ENCODE measurements around the gene RNF224.

RNF224 gene

DNA sequence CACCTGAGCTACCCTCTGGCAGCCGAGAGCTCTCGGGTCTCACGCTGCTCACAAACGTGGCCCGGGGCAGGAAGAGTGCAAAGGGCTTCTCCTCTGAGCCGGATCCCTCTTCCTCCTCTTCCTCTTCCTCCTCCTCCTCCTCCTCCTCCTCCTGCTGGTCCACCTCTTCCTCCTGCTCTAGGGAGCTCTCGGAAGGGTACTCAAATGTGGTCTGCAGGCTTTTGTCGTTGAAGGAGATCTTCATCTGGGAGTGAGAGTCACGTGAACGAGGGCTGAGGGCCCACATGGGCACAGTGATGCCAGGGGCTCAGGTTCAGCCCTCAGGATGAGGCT lies 34.9 kb upstream of the RNF224 start:
- no peak for DNase-seq (ENCODE audit: low read depth in 2 of 2)

DNA sequence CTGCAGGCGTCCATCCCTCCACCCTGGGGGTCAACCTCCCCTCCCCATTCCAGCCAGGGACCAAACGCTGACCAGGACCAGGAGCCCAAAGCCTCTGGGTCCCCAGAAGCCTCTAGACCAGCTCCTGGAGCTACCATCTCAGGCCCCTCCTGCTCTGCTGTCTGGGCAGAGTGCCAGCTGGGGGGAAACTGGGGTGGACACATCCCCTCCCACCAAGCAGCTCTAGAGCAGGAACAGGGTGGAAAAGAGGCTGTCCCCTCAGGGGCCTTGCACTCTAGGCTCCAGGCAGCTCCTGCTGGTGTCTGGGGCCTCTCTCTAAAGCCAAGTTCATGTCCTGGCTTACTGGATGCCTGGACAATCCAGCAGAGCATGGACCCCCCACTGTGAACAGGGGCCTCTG lies 34.4 kb upstream of the RNF224 start:
- no peak for DNase-seq (ENCODE audit: low read depth in 2 of 2)

DNA sequence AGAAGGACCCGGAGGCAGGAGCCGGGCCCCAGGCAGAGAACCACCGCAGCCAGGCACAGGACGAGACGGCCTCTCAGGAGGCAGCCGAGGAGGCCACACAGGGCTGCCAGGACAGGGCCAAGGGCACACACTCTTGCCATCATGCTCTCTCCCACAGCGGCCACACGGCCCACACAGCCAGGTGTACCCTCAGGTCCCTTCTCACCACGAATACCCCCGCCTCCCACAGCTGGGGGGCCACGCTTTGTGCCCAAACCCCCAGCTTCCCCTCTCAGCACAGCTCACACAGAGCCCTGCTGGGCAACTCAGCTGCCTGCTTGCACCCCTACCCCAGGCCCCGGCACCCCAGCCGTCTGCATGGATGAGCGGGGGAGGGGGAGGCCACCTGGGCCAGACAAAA lies 33.5 kb upstream of the RNF224 start:
- DNase-seq (ENCODE audit: low read depth in 2 of 2) = no peak

DNA sequence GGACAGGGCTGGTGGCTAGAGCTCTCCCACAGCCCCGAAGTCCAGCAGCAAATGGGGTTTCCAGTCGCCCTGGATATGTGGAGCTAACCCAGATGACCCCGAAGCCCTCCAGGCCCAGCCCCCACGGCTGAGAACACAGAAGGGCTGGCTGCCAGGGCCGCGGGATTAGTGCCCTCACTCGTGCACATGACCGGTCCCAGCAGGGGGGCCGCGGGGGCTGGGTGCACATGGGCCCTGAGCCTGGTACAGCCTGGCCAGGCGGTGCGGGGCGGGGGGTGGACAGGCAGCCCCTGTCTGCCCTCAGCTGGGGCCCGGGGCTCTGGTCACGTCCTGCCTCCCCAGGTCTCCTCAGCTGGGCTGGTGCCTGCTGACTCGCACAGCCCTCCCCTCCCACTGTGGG lies 32.9 kb upstream of the RNF224 start:
- DNase-seq (ENCODE audit: low read depth in 2 of 2) = no peak

DNA sequence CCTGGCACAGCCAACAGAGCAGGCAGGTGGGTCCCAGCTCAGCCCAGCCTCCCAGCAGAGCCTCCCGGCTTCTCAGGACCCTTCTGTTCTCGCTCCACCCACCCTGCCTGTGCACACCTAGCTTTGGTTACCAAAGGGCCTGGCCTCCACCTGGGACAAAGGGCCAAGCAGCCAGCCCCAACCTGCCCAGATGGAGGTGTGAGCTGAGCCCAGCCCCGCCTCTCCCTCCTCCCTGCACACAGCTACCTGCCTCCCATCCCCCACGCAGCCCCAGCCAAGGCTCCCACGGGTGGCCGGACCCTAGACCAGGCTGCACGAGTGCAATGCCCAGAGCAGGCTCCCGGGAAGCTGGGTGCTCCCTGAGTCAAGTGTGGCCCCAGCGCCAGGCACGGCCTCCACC lies 32.4 kb upstream of the RNF224 start:
- no peak for DNase-seq (ENCODE audit: low read depth in 2 of 2)

DNA sequence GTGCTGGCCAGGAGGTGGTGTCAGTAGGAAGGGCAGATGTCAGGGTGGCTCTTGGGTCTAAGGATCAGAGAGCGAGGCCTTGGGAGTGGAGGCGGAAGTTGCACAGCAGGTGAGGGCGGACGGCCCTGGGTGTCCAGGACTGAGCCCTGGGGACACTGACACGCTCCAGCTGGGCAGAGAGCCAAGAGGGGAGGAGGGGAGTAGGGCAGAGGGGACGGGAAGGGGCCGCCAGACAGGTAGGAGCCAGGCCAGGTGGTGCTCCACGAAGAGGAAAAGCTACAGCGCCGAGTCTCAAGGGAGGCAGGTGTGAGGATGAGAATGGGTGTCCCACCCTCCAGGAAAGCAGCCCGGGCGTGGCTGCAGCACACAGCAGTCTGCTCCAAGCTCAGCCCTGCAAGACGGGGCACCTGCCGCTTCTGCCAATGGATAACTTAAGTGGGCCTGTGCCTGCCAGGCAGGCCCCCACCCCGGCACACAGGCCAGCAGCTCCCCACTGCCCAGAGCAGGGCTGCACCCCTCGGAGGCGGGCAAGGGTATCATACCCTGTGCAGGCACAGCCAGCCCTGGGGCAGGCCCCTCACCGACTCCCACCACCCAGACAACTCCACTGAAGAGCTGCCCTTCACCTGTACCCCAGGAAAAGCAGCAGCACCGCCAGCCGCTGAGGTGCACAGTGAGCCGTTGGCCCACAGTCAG lies 31.6 kb upstream of the RNF224 start:
- no peak for DNase-seq (ENCODE audit: low read depth in 2 of 2)

DNA sequence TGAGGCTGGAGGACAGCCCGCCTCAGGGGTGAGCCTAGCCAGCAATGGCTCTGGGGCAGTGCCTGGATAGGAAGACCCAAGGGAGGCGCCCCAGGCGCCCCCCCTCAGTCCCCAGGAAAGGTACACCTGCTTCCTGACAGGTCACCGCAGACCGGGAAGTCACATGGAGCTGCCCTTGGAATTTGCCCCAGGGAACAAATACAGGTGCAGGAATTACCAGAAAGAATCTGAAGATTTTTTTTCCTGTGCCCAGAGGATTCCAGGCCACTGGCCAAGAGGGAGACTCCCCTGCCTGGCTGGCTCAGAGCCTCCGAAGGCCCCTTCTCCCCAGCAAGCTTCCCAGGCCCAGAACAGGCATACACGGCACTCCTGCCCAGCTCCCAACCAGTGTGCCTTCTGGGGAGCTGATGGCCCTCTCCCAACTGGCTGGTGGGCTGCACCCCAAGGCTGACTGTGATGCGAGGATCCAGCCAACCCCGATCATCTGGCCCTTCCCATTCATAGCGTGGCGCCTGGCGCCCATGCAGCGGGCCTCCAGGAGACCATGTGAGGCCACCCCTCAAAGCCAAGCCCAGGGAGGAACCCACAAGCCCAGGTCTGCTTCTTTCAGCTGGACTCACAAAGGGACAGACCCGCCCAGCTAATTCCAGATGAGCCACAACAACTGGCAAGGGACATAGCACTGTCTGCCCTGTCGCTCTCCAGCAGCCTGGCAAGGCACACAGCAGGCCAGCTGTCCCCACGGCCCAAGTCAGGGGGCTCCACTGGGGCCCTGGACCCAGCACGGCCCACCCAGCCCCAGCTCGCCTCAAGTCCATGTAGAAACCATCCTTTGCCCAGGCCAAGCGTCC lies 29.0 kb upstream of the RNF224 start:
- DNase-seq (ENCODE audit: low read depth in 2 of 2) = no peak

DNA sequence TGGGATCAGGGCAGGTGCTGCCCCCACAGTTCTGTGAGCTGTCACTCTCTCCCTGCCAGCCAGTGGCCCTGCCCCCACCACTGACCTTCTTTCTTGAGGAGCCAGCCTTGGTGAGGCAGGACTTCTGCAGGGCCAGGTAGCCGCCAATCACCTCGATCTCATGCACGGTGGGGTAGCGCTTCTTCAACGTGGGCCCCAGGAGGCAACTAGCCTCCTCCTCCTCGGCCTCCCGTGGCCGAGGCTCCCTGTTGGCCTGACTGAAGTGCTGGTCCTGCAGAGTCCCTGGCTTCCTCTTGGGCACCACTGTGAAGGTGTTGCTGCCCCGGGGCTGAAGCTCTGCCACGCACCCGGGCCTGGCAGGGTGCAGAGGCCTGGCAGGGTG lies 28.4 kb upstream of the RNF224 start:
- no peak for DNase-seq (ENCODE audit: low read depth in 2 of 2)

DNA sequence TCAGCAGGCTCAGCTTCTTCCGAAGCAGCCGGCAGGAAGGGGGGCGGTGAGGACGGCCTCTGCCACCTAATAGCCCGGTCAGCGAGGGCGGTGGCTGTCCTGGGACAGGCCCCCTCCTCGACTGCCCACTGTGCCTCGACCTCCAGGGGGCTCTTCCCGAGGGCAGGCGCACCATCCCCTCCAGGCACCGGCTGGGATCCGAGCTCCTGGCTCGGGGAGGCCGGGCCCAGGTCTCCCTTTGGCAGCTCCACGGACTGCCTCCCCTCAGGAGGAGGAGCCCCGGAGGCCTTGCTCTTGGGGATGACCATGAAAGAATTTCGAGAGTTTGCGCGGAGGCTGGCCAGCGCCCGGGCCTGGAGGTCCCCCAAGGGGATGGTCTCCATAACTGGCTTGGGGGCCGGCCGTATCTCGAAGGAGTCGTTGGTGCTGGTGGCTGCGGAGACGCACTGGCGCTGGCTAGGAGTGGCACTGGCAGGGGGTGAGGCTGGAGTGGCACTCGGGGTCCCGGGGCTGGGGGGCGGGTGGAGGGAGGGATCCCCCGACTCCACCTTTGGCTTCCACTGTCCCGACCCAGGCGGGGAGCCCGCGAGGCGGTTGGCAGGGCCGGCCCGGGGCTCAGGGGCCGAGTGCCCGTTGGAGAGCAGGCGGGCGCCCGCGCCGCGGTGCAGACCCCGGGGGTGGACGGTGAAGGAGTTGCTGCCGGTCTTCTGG lies 27.7 kb upstream of the RNF224 start:
- no peak for DNase-seq (ENCODE audit: low read depth in 2 of 2)

DNA sequence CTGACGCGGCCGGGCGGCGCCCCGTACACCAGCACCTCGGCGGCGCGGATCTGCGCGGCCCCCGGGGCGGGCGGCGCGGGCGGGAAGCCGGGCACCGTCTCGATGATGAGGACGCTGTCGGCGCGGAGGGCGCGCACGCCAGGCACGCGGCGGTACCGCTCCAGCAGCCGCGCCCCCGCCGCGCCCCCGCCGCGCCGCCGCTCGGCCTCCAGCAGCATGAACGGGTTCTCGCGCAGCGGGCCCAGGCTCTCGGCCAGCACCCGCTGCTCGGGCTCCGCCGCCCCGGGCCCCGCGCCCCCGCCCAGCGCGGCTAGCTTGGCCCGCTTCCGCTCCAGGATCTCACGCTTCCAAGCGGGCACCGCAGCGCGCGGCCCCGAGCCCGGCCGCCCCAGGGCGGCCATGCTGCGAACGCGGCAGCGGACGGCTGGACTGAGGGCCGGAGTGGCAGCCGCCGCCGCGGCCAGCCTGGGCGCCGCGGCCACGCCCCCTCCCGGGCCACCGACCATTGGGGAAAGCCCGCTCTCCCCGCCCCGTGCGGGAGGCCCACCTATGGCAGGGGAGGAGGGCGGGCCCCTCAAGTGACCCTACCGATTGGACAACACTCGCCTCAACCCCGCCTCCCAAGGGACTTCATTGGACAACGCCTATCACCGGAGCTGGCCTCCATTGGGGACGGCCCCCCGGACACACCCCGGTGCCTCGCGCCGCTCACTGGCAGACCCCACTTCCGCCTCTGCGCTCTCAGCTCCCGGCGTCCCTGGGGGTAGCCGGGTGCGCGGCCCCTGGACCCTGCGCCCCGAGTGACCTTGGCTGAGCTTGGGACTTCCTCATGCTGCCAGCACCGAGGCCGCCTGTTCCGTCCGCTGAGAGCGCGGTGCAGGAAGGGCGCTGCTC lies 26.7 kb upstream of the RNF224 start, which contains the start of gene TPRN:
TPRN (minus strand) TSS at position 431 of the 894 bp plus-strand sequence; CDS start at position 401, 30 bp downstream.
- peak; percentile 95 to 96 for DNase-seq (ENCODE audit: low read depth in 2 of 2)

DNA sequence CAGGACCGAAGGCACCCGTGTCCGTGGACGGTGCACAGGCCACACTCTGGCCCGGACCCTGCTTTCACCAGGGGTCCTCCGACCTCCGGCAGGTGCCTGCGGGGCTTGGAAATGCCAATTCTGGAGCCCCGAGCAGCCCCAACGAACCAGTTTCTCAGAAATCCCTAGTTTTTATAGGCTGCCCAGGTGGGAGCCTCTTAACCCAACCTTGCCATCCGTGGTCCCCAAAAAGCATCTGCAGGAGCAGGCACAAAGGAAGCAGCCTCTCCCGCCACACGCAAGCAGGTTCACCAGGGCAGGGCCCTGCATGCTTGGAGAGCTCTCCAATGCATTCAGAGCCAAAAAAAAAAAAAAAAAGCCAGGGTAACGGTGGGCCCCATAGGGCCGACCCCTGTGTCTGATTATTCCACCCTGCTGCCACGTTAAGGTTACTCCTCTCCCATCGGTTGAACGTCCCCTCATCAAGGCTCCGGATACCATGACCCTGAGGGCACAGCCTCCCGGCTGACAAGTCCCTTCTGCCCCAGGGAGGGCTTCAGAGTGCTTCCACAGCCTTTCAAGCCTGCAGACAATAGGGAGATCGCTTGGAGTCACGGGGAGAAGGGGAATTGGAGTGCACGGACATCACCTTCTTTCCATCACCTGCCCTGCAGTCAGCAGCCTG lies 26.0 kb upstream of the RNF224 start:
- DNase-seq (ENCODE audit: low read depth in 2 of 2) = no peak

DNA sequence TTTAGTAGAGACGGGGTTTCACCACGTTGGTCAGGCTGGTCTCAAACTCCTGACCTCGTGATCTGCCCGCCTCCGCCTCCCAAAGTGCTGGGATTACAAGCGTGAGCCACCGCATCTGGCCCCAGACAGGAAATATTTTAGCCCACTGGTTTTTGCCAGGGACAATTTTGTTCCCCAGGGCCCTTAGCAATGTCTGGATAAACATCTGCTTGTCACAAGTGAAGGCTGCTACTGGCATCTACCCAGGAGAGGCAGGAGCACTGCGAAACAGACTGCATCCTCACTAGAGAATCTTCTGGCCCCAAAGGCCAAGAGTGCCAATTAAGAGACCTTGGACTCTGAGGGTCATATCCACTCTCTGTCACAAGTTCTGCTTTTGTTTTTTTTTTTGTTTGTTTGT lies 24.3 kb upstream of the RNF224 start:
- DNase-seq (ENCODE audit: low read depth in 2 of 2) = no peak

DNA sequence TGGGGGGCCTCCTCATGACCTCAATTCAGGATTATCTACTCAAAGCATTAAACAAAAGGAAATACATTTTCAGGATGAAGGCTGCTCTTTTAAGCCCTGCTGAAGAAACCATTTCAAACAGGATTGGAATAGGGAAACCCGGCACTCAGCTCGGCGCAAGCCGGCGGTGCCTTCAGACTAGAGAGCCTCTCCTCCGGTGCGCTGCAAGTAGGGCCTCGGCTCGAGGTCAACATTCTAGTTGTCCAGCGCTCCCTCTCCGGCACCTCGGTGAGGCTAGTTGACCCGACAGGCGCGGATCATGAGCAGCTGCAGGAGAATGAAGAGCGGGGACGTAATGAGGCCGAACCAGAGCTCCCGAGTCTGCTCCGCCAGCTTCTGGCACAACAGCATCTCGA lies 22.6 kb upstream of the RNF224 start:
- DNase-seq (ENCODE audit: low read depth in 2 of 2) = no peak

DNA sequence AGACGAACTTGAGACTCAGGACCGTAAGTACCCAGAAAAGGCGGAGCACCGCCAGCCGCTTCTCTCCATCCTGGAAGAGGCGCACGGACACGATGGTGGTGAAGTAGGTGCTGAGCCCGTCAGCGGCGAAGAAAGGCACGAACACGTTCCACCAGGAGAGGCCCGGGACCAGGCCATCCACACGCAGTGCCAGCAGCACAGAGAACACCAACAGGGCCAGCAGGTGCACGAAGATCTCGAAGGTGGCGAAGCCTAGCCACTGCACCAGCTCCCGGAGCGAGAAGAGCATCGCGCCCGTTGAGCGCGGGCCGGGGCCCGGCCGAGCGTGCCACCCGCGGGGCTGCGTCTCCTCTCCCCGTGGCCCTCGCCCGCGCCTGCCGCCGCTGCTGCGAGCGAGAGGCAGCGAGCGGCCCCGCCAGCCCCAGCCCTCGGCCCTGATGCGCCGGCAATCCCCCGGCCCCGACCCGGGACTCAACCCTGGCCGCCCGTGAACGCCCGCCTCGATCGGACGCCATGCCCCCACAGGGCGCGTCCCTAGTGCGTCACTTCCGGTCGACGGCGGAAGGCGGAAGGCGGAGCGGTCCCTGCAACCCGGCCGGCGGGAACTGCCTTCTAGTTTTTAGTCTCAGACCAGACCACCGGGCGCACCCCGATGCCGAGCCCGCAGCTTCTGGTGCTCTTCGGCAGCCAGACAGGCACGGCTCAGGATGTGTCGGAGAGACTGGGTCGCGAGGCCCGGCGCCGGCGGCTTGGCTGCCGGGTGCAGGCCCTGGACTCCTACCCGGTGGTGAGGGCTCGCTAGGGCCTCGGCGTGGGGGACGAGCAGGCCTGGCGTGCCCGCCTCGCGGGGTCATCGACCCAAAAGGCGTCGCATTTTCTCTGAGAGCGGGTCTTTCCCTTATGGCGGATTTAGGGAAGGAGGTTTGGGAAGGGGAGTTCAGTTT lies 21.9 kb upstream of the RNF224 start, which contains the start of the genes NDOR1 and TMEM203:
NDOR1 (plus strand) TSS at position 575 of the 944 bp plus-strand sequence; CDS start at position 653, 78 bp downstream.
TMEM203 (minus strand) TSS at position 523 of the 944 bp plus-strand sequence; CDS start at position 289, 234 bp downstream.
- DNase-seq (ENCODE audit: low read depth in 2 of 2) = peak; percentile 84 to 93

DNA sequence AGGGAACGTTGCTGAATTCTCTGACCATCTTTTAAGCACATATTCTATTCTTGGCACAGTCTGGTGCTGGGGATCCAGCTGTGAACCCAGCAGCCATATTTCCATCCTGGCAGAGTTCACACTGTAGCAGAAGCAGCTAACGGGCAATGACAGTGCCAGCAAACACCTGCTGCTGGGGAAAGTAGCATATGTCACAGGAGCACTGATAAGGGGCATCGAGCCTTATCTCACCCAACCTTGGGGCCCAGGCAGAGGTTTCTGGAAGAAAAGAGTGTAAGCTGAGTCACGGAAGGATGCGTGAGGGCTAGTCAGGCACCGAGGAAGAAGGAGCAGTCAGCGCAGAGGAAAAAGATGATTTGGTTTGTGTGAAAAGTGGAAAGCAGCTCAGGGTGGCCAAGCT lies 20.7 kb upstream of the RNF224 start:
- no peak for DNase-seq (ENCODE audit: low read depth in 2 of 2)

DNA sequence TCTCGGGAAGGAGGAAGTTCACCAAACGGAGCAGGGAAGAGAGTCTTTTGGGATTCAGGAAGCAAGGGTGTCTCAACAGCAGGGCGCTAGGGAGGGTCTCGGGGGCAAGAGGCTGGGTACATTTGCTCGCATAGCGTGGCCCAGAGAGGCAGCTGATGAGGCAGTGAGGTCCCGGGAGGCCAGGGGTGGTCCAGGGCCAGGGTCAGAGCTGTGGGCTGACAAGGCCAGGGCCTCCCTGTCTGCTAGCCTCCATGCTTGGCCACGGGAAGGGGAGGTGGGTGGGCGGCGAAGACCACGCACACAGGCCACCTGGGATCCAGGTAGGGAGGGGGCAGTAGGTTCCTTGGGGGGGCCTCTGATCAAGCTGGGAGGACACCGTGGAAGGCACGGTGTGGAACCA lies 15.8 kb upstream of the RNF224 start:
- no peak for DNase-seq (ENCODE audit: low read depth in 2 of 2)

DNA sequence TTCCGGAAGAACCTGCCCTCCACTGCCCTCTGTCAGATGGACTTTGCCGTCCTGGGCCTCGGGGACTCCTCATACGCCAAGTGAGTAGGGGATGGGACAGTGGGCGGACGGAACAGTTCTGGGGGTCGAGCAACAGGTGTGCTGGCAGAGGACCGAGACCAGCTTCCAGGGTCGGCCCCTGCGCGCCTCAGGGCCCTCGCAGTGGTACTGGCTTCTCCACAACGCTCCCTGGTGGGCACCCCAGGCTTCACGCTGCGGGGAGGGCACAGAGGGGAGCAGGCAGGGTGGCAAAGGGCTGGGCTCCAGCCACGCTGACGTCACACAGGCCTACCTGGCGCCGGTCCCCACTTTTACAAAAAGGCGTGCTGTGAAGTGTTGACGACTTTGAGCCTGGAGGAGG lies 14.8 kb upstream of the RNF224 start:
- no peak for DNase-seq (ENCODE audit: low read depth in 2 of 2)

DNA sequence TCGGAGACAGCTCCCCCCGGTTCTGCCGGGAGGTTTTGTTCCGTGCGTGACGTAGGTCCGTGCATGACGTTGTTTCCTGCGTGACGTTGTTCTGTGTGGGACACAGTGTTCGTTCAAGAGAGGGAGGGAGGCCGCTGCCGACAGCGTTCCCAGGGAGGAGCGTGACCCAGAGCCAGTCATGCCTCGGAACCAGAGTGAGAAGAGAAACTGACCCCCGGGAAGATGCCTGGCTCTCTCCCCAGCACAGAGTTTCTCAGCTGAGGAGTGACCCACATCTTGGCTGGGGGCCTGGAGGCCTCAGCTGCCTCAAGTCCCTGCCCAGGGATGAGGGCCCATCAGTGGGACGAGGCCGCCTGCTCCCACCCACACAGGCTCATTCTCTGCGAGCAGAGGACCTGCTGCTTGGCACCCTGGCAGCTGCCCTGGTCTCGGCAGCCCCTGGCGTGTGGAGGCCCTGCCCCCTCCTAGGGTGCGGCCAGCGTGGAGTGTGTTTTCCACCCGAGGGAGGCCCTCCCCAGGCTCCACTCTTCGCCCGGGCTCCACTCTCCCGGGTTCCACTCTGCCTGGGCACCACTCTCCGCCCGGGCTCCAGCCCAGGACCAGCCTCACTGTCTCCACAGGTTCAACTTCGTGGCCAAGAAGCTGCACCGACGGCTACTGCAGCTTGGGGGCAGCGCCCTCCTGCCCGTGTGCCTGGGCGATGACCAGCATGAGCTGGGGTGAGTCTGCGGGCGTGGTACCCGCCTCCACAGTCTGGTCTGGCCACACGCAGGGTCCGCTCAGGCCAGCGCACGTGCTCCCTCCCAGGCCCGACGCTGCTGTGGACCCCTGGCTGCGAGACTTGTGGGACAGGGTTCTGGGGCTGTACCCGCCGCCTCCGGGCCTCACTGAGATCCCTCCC lies 13.9 kb upstream of the RNF224 start:
- DNase-seq (ENCODE audit: low read depth in 2 of 2) = no peak

DNA sequence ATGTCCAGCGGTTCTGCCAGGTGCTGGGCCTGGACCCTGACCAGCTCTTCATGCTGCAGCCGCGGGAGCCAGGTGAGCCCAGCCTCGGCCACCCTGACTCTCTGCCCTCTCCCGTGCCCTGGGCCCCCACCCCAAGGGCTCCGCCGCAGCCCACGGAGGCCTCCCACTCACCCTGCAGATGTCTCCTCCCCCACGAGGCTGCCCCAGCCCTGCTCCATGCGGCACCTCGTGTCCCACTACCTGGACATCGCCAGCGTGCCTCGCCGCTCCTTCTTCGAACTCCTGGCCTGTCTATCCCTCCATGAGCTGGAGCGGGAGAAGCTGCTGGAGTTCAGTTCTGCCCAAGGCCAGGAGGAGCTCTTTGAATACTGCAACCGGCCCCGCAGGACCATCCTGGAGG lies 12.7 kb upstream of the RNF224 start:
- no peak for DNase-seq (ENCODE audit: low read depth in 2 of 2)
